Umbilical cord (tissue), 2 donors: Measurements from ENCODE around the gene CHML. TPM values are rescaled to one million over a fixed set of nuclear protein-coding genes. Genes with fewer than 3 reads are reported as not detected.
"Not testable (repeated sequence)": the region's sequence is repeated elsewhere in the genome, so short reads cannot be mapped to it uniquely, and the experiment has no call there.

ENCODE experiments used
- DNase-seq: peaks from one replicate; pipeline ENCODE4 v3.0.0-alpha.2; 2015; ENCODE audit warnings: low spot score
- total RNA-seq: library from RNA; depleted of rRNA; stranded (reverse); fragments of >200 nt; gene quantifications from one replicate; pipeline ENCODE4 v1.2.3, GENCODE V29; 2014; ENCODE audit warnings: low replicate concordance; ENCODE audit not compliant: insufficient read depth

The CHML gene, protein sequence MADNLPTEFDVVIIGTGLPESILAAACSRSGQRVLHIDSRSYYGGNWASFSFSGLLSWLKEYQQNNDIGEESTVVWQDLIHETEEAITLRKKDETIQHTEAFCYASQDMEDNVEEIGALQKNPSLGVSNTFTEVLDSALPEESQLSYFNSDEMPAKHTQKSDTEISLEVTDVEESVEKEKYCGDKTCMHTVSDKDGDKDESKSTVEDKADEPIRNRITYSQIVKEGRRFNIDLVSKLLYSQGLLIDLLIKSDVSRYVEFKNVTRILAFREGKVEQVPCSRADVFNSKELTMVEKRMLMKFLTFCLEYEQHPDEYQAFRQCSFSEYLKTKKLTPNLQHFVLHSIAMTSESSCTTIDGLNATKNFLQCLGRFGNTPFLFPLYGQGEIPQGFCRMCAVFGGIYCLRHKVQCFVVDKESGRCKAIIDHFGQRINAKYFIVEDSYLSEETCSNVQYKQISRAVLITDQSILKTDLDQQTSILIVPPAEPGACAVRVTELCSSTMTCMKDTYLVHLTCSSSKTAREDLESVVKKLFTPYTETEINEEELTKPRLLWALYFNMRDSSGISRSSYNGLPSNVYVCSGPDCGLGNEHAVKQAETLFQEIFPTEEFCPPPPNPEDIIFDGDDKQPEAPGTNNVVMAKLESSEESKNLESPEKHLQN
- 31.3 TPM for total RNA-seq

DNA sequence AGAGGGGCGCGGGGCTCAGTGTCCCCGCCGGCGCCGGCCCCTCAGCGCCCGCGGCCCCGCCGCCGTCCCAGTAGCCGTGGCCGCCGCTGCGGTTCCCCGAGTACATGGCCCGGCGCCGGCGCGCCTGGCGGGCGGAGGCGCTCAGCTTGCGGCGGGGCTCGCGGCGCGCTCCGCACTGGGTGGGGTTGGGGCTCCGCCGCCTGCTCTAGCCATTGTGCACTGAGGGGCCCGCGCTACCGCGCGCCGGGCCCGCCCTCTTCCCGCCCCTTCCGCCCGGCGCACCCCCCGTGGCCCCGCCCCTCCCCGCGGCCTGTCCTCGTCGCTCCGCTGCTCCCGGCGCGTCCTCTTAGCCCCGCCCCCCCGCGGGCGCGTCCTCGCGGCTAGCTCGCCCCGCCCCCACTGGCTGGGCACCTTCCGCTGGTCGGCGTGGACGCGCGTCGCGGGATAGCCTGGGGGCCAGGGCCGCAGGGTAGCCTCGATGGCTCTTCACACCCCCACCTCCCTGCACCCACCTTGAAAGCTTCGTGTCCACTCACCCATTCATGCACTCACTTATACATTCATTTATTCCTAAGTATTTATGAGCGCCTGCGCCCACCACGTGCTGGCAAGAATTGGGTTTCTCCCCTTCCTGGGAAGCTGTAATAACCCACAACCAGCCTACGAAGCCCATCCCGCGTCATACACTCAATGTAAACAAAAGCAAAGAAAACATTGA is at the start of gene CHML, which contains the start of gene OPN3:
TSS of gene CHML (minus strand) at position 221 of the 718 bp plus-strand sequence. CDS start 4,603 bp downstream, outside the sequence.
TSS of gene OPN3 (minus strand) at position 221 of the 718 bp plus-strand sequence. CDS start at position 106, 115 bp downstream.
- DNase-seq: peak; percentile 89

GRCh38 chr1:241688940-241689368 is 48.8 kb upstream of the CHML start:
- DNase-seq: no peak

- DNase-seq: no peak
These were observed 43.9 kb upstream of the CHML start for GRCh38 chr1:241684108-241684507.

DNA sequence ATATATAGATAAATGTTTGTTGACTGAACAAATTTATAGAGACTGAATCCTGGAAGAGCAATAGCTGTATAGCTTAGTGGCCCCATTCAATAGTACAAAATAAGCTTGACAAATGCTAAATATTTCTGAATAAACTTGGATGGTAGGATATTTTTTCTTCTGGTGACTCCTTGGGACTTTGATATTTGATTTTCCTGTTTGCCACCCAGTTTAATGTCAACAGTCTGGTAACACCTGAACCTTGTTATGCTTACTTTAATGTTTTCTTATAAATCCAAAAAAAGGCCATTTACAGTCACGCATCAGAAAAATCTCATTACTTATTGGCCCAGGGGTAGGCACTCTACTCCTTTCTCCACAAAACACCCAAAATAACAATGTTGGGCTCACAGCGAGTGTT is 42.8 kb upstream of the CHML start:
- DNase-seq: no peak

- DNase-seq: not testable (repeated sequence)
These were observed 41.8 kb upstream of the CHML start for GRCh38 chr1:241681861-241682448.

DNA sequence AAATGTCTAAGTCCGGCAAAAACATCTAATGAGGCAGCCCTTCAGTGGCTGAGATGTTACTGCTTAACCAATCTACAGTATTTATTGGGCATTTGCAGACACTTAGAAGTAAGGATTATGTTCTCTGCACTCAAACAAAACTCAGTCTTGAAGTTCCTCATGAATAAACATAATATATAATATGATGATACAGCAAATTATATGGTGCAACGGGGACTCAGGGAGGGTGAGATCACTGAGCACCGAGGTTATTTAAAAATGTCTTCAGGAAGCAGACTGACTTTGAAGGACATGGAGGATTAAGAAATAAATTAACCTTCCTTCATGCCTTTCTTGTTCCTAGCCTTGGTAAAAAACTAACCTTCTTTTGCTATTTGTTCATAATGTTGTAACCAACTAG is 39.8 kb upstream of the CHML start:
- DNase-seq: no peak

GRCh38 chr1:241679404-241679803 is 39.2 kb upstream of the CHML start:
- DNase-seq: no peak

- DNase-seq: no peak
These were observed 38.4 kb upstream of the CHML start for GRCh38 chr1:241678536-241678935.

- DNase-seq: no peak
These were observed 37.0 kb upstream of the CHML start for GRCh38 chr1:241677201-241677600.

GRCh38 chr1:241675983-241676382 is 35.8 kb upstream of the CHML start:
- no peak for DNase-seq

- DNase-seq: no peak
These were observed 34.7 kb upstream of the CHML start for GRCh38 chr1:241674805-241675384.

- no peak for DNase-seq
These were observed 32.1 kb upstream of the CHML start for GRCh38 chr1:241672301-241672700.

DNA sequence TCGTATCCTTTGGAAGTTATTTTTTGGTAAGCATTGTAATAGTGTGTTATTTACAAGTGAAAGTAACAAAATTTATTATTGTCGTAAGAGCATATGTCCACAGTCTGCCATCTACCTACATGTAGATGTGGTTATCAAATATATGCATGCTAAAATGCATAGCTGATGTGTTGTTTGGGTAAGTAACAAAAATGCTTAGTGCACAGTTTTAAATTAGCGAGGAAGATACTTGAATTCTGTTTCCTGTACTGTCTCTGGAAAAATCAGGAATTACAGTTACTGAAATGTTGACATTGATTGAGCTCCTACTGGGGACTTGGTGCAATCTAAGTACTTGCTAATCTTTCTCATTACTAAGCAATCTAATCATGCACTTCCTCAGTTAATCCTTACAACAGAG is 26.2 kb upstream of the CHML start:
- DNase-seq: no peak

- DNase-seq: no peak
These were observed 20.3 kb upstream of the CHML start for GRCh38 chr1:241660424-241660972.

DNA sequence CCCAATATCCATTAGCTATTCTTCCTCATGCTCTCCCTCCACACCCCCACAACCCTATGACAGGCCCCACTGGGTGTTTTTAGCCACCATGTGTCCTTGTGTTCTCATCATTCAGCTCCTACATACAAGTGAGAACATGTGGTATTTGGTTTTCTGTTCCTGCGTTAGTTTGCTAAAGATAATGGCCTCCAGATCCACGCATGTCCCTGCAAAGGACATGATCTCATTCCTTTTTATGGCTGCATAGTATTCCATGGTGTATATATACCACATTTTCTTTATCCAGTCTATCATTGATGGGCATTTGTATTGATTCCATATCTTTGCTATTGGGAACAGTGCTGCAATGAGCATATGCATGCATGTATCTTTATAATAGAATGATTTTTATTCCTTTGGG is 18.8 kb upstream of the CHML start:
- DNase-seq: not testable (repeated sequence)

- DNase-seq: no peak
These were observed 18.1 kb upstream of the CHML start for GRCh38 chr1:241658081-241658793.

DNA sequence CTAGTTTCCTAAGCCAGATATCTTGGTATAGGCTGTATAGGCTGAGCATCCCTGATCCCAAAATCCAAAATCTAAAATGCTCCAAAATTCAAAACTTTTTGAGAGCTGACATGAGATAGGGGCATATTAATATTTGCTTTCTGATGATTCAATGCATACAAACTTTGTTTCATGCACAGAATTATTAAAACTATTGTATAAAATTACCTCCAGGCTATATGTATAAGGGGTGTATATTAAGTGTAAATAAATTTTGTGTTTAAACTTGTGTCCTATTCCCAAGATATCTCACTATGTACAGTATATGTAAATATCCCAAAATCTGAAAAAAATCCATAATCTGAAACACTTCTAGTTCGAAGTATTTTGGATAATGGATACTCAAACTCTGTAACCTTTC is 14.5 kb upstream of the CHML start:
- DNase-seq: no peak

GRCh38 chr1:241654019-241654418 is 13.8 kb upstream of the CHML start:
- peak; percentile 14 for DNase-seq

GRCh38 chr1:241652012-241652411 is 11.8 kb upstream of the CHML start, which contains the start of gene WDR64:
Gene WDR64, plus strand, starts transcription at chr1:241652281. Its CDS starts 204 bp downstream, at chr1:241652485.
- no peak for DNase-seq

DNA sequence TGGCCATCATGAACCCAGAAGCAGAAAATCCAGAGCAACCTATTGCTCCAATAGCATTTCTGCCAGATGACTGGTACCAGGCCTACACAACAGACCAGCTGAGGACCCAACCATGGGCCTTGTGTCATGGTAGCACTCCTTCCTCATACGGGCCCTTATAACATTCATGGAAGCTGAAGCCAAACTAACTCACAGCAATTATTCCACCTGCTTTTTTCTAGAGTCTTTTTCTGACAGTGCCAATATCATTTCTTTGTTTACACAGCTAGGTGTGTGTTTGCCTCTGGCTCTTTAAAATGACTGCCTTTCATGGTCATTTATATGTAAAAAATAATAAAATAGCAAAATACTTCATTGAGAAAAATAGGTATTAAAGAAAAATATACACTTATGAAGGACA is 8.0 kb upstream of the CHML start:
- DNase-seq: no peak
